ENCODE measurements around the gene COL3A1.

- TF ChIP-seq CTCF (IDR thresholded peaks at IDR 0.05 in 2 of 3, conservative IDR thresholded peaks at IDR 0.05 in 1 of 3; ENCODE audit: insufficient read depth in 2 of 3, low read depth in 1 of 3, low read length in 3 of 3) (no peak), FOXP1 (CRISPR knock-in tag; IDR thresholded peaks at IDR 0.05) (no peak), SOX6 (IDR thresholded peaks at IDR 0.05) (no peak), HNRNPLL (IDR thresholded peaks at IDR 0.05; ENCODE audit: low read depth, low read length, poor library complexity, severe bottlenecking) (no peak), ARID2 (IDR thresholded peaks at IDR 0.05) (no peak), ZBTB7A (IDR thresholded peaks at IDR 0.05; ENCODE audit: borderline replicate concordance, control insufficient read depth, low read depth, low read length) (no peak), E2F8 (IDR thresholded peaks at IDR 0.05; ENCODE audit: low read depth, partially characterized antibody) (no peak), POLR2AphosphoS5 (IDR thresholded peaks at IDR 0.05; ENCODE audit: control insufficient read depth, insufficient read depth, low read depth, low read length) (no peak)
Observed at GRCh38 chr2:188976545-188977268, 2.5 kb downstream of the COL3A1 start.
